ENCODE results near the gene PANK3. TPM values are rescaled to one million over a fixed set of nuclear protein-coding genes. Genes with fewer than 3 reads are reported as not detected.

PANK3 gene
- total RNA-seq, 1 experiment from 2014 or later: 82.6 TPM

- no CpG with 5 or more reads among the region's 1 CpG for WGBS (ENCODE audit: extremely low coverage, insufficient read length, low lambda C conversion rate)
- H3K4me3 Mint-ChIP-seq: no peak overlapping the region
- peaks cover 3% of the 10 kb centered on the region for H3K27me3 Mint-ChIP-seq (ENCODE audit: low read depth)
Observed at GRCh38 chr5:168620807-168621206, 41.6 kb upstream of the PANK3 start.

More at GRCh38 chr5:168620807-168621206, 41.6 kb upstream of the PANK3 start:
- no peaks in the 10 kb centered on the region for H3K36me3 Mint-ChIP-seq (ENCODE audit: insufficient read depth in 1 of 3, low read depth in 3 of 3)
- no peak overlapping the region for H2BK120ac ChIP-seq (ENCODE audit: low read depth, low read length, poor library complexity, severe bottlenecking)
- no peak overlapping the region for H3K27ac ChIP-seq (ENCODE audit: insufficient read length, low read depth, low read length)
- no peak overlapping the region for H3K4ac ChIP-seq (ENCODE audit: low read depth, low read length)
- no peaks in the 10 kb centered on the region for H3K79me2 ChIP-seq (ENCODE audit: insufficient read depth, low read length)
- no peak overlapping the region for H4K5ac ChIP-seq (ENCODE audit: insufficient read length, low read depth, low read length)
- H2BK5ac ChIP-seq (ENCODE audit: insufficient read length, low read length): no peak overlapping the region
- TF ChIP-seq, protein P1, sequence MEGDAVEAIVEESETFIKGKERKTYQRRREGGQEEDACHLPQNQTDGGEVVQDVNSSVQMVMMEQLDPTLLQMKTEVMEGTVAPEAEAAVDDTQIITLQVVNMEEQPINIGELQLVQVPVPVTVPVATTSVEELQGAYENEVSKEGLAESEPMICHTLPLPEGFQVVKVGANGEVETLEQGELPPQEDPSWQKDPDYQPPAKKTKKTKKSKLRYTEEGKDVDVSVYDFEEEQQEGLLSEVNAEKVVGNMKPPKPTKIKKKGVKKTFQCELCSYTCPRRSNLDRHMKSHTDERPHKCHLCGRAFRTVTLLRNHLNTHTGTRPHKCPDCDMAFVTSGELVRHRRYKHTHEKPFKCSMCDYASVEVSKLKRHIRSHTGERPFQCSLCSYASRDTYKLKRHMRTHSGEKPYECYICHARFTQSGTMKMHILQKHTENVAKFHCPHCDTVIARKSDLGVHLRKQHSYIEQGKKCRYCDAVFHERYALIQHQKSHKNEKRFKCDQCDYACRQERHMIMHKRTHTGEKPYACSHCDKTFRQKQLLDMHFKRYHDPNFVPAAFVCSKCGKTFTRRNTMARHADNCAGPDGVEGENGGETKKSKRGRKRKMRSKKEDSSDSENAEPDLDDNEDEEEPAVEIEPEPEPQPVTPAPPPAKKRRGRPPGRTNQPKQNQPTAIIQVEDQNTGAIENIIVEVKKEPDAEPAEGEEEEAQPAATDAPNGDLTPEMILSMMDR (conservative IDR thresholded peaks at IDR 0.05): no peak
- no peaks in the 10 kb centered on the region for H3K9me3 Mint-ChIP-seq
- no peaks in the 10 kb centered on the region for H3K23me2 ChIP-seq (ENCODE audit: insufficient read length, low read depth, low read length, poor library complexity, severe bottlenecking)
- H4K20me1 ChIP-seq (ENCODE audit: control insufficient read depth, insufficient read depth, insufficient read length): no peaks in the 10 kb centered on the region
- no peak overlapping the region for H3K23ac ChIP-seq (ENCODE audit: insufficient read length, low read depth, low read length)
- H4K91ac ChIP-seq (ENCODE audit: insufficient read length, low read depth, low read length): no peak overlapping the region
- H3K14ac ChIP-seq (ENCODE audit: insufficient read depth, low read length): no peak overlapping the region
- H3K4me1 ChIP-seq (ENCODE audit: insufficient read depth, low read length): no peaks in the 10 kb centered on the region
- no peaks in the 10 kb centered on the region for H3K27me3 ChIP-seq (ENCODE audit: insufficient read depth, low read length)
- H3K27ac Mint-ChIP-seq: no peak overlapping the region
- no peak for DNase-seq
- no peak overlapping the region for H3K18ac ChIP-seq (ENCODE audit: insufficient read length, low read depth, low read length)
- no peaks in the 10 kb centered on the region for H3K9me3 ChIP-seq (ENCODE audit: control insufficient read depth, low read depth, low read length)
- no peak overlapping the region for H3K9ac ChIP-seq (ENCODE audit: extremely low read depth, insufficient read length, low read length)
- no peak overlapping the region for H2BK15ac ChIP-seq (ENCODE audit: low read depth, low read length)
- no peak overlapping the region for H3K4me2 ChIP-seq (ENCODE audit: insufficient read depth, insufficient read length, low read length)
- no peaks in the 10 kb centered on the region for H3K4me1 Mint-ChIP-seq
- no peak overlapping the region for H3T11ph ChIP-seq (ENCODE audit: low read length)
- no peak overlapping the region for H3K56ac ChIP-seq (ENCODE audit: insufficient read length, low read depth, low read length)
- H2BK20ac ChIP-seq (ENCODE audit: low read depth, low read length, poor library complexity, severe bottlenecking): no peak overlapping the region
- H2BK12ac ChIP-seq (ENCODE audit: insufficient read length, low read depth, low read length): no peak overlapping the region
- H3K79me1 ChIP-seq (ENCODE audit: insufficient read depth, low read depth, low read length, poor library complexity, severe bottlenecking): no peaks in the 10 kb centered on the region
- H4K8ac ChIP-seq (replicated peaks; ENCODE audit: insufficient read length, low read depth, low read length): no peak overlapping the region
- H2AFZ ChIP-seq (ENCODE audit: low read length): no peak overlapping the region
- H2AK5ac ChIP-seq (ENCODE audit: insufficient read length, low read length): no peak overlapping the region
